HG03175 (cell line): ENCODE measurements around the gene DUS1L.

ENCODE experiments used
- ATAC-seq: cut with Tn5 transposase; IDR thresholded peaks from one replicate; pipeline ENCODE4 v1.9.1; 2021; ENCODE audit warnings: mild to moderate bottlenecking, moderate library complexity; ENCODE audit not compliant: unreplicated experiment

DUS1L gene

DNA sequence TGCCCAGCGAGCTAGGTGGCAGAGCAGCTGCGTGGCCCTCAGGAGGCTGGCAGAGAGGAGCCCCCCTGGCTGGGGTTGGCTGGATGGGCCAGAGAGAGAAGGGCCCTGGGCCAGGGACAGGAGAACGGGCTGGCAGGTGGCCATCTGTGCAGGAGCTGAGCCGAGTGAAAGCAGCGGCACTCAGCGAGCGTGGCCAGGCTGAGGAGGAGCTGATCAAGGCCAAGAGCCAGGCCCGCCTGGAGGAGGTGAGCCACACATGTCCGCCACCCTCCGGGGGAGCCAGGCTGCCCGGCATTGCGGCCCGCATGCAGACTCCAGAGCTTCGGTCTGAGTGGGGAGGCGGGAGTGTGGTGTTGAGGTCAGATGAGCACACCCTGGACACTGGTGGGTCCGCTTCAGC, 36.2 kb downstream of the DUS1L start:
- ATAC-seq: no peak

DNA sequence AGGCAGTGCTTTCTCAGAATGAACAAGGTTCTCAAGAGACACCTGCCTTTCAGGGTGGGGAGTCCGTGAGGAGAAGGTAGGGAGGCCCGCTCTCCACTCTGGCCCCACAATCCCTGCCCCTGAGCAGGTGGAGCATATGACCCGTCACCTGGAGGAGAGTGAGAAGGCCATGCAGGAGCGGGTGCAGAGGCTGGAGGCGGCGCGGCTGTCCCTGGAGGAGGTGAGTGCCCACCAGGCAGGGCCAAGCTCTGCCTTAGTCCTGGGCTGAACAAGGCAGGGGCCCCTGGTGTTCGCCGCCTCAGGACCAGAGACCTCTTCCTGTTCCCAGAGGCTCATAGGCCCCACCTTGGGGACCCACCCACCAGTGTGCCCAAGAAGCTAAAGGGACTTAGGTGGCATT, 36.6 kb downstream of the DUS1L start:
- ATAC-seq: no peak

DNA sequence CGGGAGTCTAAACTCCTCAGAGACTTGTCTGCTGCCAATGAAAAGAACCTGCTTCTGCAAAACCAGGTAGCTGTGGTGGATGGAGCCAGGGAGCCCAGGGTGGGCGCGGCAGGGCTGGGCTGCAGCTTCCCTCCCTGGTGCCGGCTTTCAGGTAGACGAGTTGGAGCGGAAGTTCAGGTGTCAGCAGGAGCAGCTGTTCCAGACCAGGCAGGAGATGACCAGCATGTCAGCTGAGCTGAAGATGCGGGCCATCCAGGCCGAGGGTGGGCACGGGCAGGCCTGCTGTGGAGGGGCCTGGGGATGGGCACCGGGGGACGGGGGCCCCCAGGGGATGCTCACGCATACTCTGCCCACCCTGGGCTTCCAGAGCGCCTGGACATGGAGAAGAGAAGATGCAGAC, 37.4 kb downstream of the DUS1L start:
- no peak for ATAC-seq

DNA sequence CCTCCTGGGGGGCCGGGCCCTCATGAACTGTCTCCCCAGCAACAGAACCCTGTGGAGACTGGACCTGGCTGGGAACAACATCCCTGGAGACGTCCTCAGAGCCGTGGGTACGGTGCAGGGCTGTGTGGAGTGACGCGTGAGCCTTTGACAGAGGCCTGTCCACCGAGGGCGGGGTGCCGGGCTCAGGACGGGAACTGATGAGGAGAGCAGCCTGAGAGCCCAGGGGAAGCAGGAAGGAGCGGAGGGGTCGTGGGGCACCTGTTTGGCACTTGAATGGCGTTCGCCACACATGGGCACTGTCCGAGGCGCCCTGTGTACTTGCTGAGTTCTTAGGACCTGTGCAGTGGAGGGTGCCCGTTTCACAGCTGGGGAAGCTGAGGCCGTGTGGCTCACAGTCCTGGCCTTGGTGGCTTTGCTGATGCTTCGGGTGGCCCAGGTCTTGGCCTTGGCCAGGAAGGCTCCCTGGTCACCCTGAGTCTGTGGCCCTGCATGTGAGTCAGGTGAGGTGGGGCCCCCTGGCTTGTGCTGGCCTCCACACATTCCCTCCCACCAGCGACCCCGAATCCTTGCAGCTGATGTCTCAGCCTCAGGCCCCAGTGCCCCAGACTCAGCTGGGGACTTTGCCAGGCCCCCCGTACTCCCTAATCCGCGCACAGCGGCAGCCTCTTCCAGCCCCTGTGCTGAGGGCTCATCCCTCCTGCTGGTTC, 40.0 kb downstream of the DUS1L start:
- ATAC-seq: no peak

DNA sequence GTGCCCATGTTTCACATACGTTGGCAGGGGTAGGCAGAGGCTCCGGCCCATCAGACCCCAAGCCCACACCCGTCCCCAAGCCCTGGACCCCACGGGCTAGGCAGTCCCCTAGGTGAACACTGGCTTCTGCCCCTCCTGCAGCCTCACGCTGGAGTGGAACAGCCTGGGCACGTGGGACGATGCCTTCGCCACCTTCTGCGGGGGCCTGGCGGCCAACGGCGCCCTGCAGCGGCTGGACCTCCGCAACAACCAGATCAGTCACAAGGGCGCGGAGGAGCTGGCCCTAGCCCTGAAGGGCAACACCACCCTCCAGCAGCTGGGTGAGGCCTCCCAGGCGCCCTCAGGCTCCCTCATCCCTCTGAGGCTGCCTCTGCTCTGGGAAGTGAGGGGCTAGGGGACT, 40.7 kb downstream of the DUS1L start:
- no peak for ATAC-seq

DNA sequence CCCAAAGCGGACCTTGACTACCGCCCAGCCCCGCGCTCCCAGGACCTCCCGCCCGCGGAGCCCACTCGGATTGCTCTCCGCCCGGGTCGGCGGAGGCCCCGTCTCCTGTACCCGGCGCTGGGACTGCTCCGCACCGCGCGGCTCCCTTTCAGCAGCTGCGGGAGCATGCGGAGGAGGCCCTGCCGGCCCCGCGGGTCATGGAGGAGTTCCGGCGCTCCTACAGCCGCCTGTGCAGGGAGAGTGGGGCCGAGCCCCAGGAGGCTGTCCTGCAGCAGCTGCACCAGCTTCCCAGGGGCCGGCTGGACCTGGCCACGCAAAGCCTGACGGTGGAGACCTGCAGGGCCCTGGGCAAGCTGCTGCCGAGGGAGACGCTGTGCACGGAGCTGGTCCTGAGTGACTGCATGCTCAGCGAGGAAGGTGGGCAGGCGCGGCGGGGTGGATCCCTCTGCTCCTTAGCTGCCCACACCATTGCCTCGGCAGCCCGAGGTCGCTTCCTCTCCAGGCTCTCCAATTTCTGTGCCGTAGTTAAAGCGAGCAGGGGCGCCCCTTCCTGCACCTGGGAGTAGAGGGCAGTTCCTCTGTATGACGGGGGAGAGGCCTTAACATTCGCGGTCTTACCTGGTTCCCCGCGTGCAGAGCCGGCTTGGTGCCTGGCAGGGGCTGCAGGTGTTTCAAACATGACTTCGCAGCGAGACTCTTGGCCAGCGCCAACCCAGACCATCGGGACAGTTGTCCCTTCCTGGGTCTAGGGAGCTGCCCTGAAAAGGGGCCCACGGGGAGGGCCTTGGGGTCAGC, 42.0 kb downstream of the DUS1L start:
- ATAC-seq: peak; percentile 2

DNA sequence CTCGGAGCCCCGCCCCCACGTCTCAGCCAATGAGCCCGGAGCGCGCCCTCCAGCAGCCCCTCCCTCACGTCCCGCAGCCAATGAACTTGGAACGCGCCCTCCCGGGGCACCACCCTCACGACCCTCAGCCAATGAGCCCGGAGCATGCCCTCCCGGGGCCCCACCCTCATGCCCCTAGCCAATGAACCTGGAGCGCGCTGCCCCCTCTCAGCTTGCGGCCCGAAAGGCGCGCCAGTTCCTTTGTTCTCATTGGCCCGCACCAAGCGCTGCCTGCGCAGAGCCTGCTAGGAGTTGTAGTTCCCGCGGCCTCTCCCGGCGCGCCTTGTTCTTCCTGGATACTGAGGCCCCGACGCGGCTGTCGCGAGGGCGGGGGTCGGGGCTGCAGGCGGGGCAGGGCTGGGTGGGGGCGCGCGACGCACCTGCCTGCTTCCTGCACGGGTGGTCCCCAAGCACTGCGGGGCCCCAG, 42.6 kb downstream of the DUS1L start, which contains the start of gene LRRC45:
LRRC45 (plus strand) TSS at position 325 of the 466 bp plus-strand sequence. CDS start 339 bp downstream, outside the sequence.
- ATAC-seq: peak; percentile 91

DNA sequence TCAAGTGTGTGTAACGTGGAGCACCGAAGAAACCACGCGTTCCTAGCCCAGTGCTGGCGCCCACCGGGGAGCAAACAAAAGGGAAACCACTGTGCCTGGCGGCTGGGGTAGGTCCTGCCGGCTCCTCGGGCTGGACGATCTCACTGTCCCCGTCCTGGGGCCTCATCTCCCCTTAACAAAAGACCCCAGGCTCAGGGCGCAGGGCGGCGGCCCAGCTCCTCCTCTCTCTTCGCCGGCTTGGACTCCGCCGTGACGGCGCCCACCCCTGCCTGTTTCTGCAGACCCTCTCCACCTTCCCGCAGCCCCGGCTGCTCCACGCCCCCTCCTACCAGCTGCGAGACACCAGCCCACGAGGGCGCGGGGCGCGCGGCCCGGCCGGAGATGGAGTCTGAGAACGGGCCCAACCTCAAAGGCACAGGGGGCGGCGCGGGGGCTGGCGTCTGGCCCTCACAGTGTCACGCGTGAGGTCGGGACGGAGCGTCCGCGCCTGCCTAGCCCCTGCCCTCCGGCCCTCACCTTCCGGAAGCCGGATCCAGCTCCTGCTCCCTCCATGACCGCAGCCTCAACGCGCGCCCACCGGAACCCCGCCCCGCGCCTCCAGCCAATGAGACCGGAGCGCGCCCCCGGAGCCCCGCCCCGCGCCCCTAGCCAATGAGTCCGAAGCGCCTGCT, 43.2 kb downstream of the DUS1L start, which contains the start of gene CENPX:
CENPX (minus strand) TSS at position 569 of the 671 bp plus-strand sequence; CDS start at position 552, 17 bp downstream.
- ATAC-seq: no peak

DNA sequence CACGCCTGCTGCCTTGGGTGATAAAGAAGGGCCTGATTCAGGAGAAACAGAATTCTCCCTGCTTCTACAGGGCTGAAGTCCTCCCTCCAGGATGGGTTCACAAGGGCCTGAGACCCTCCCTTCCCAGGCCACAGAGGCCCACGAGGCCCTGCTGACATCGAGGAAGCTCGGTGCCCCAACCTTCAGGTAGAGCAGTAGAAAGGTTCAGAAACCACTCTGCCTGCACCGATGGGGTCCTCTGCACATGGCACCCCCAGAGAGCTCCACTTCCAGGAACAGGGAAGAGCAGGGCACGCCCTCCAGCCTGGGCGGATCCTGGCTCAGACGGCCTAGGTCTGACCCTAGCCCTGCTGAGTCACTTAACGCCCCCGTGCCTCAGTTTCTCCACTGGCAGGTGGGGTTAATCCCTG, 43.7 kb downstream of the DUS1L start:
- ATAC-seq: no peak

DNA sequence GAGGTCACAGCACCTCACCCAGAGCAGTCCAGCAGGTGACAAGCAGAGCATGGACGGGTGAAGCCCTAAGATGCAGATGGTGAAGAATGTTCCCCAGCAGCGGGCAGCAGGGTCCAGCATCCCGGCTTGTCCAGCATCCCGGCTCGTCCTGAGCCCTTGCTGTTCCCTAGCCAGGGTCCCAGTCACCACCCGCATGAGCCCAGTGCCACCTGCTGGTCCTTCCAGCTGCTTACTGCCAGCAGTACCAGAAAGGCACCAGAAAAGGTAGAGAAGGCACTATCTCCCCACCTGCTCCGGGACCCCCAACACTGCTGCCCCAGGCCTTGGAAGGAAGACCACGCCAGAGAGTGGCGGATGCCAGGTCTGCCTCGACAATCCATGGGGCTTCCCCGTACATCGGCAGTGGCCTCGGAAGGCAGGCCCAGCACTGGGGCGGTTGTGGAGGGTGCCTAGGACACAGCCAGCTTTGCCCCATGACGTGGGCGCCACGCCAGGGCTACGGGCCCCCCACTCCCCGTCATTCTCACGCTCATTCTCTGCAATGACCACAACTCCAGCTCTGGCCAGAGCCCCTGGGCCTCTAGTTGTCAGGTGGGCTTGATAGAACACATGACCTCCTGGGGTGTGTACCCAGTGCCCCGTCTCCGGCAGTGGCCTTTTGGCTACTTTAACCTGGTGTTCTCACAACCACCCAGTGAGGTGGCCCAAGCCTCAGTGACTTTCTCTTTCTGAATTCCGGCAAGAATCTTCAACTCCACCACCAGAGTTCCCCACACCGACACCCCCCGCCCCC, 44.3 kb downstream of the DUS1L start:
- no peak for ATAC-seq

DNA sequence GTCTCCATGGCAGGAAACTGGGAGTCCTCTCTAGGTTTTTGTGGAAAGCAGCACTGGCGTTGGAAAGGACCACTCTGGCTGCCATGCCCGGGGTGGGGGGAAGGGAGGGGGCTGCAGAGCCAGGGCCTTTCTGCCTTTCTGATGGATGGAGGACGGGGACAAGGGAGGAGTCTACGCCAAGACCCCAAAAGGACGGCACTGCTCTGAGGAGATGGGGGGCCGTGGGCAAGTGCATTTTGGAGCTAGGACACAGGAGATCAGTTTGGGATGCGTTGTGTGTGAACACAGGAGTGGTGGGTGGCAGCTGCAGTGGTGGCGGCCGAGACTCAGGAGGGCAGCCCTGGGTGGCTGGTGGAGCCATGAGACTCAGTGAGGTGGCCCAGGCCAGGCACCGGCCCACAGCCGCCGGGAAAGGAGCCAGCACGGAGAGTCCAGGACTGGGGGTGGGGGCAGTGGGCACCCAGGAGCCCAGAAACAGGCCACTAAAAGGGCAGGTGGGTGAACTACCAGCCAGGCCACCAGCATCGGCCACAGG, 45.0 kb downstream of the DUS1L start:
- ATAC-seq: no peak

DNA sequence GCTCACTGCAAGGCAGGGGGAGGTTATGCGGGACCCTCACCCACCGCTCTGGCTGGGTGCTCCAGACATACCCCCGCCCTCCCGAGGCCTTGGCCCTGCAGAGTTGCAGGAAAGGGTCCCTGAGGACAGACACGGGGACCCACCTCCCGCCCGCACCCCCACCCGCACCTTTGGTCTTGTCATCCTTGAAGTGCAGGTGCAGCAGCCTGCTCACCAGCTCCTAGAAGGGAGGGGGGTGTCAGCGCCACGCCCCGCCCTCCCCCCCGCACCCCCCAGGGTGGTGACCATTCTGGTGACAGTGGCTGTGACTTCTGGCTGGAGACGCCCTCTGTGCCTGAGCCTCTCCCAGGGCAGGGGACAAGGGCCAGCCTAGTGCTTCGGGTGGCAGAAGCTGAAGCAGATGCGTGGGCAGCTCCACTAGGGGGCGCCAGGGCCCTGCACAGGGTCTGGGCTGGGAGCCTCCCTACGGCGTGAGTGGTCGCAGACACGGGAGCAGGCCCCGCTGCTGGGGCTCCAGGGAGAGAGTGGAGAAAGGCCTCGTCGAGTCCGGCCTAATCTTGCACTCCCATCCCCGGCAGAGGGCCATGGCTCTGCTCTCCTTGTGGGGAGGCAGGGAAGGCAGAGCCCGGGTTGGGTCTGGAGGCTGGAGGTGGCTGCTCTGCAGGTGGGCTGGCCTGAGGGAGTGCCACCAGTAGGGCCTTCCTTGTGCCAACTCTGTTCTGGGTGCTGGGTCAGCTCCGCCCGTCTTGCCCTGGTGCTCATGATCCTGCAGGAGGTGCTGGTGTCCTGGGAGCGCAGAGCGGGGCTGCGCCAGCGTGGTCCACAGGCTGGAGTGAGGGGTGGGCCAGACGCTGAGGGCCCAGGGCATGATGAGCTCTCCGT, 45.7 kb downstream of the DUS1L start:
- ATAC-seq: no peak

DNA sequence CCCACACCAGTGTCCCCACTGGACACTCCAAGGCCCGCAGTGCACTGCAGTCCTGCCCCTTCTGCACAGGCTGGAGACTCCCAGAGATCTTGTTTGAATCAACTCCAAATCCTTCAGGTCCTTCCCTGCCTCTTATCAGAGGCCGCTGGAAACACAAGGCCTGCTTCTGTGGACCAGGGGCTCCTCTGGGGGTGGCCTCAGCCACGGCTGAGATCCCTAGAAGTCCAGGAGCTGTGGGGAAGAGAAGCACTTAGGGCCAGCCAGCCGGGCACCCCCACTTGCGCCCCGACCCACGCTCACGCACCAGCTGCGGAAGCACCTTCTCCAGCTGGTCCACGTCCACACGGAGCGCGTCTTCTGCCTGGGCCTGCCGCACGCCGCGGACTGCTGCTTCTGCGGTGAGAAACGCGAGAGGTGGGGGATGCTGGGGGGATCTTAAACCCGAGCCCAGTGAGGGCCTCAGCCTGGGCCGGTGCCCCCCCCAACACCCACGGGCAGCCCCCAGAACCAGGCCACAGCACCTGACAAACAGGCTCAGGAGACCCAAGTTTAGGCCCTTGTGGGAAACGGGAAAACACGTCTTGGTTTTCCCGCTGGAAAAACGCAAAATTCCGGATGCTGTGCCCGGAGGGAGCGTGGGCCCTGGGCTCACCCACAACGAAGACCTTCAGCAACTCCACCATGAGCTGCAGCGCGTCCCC, 46.5 kb downstream of the DUS1L start:
- no peak for ATAC-seq

DNA sequence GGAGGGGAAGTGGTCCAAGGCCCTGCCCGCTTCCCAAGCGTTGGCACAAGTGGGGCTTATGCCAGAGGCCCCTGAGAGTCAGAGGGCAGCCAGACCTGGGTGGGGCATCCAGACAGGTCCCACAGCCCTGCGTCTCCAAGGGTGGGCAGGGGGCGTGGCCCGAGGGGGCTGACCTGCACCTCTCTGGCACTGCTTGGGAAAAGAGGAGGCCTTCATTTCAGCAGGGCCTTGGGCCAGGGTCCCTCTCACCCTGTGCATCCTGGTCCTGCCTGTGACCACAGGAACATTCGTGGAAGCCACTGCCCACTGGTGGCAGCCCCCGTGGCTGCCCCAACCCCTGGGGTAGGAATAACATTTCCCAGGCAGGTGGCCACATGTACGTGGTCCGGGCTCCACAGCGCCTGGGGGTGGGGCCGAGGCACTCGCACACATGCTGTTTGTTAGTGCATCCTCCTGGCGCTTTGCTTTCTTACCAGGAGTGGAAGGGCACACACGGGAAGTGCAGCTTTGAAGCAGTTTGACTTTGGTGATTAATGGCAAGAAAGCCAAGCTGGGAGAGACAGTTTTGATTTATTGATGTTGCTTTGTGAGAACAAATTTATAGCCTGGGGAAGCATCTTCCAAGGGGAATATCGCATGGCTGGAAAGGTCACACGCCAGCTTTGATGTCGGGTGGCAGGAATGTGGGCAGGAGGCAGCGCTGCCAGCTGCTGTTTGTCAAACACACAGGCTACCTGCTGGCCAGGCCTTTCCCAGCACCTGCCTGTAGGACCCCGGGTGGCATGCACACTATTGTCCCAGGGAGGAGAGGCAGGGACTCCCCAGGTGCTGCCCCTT, 47.2 kb downstream of the DUS1L start:
- no peak for ATAC-seq

DNA sequence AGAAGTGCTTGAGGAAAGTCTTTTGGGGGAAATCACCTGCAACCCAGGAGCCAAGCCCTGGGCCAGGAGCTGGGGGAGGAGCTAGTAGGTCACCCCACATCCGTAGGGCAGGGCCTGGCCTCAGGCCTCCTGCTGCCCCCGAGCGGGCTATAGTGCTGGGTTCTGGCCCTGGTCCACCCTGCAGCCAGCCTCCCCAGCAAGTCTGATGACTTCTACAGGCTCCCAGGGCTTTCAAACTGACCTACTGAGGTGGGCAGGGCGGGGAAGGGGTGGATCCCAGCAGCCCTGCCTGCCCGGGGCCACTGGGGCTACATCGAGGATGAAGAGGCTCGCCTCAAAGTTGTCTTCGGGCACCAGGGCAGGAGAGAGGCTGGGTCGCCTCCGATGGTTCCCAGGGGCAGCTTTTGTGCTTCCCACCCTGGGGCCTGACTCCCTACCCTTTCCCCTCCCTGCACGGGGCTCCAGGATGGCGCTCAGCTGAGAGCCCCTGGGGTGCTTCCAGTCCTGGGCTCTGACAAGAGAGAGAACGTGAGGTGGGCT, 47.9 kb downstream of the DUS1L start:
- no peak for ATAC-seq

DNA sequence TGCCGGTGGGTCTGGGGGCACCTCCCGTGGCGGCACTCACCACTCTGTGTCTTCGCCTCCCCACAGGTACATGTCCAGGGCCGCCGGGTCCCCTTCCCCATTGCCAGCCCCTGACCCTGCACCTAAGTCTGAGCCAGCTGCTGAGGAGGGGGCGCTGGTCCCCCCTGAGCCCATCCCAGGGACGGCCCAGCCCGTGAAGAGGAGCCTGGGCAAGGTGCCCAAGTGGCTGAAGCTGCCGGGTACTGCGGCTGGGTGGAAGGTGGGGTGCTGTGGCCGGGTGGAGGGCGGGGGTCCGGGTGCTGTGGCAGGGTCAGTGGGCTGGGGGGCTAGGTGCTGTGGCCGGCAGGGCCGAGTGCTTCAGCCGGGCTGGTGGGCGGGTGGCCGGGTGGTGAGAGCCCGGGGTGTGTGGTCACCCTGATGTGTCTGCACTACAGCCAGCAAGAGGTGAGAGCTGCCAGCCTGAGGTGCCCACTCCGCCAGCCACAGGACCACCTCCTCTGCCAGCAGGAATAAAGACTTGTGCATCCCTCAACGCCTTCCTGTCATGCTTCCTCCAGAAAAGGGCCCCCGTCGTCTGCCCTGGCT, 48.6 kb downstream of the DUS1L start:
- ATAC-seq: no peak
